IPS-18a (cell line): ENCODE measurements around the gene KCNIP4.

Experiments
- H3K27ac ChIP-seq: one replicate; pipeline ENCODE4 v1.5.1; 2013; ENCODE audit warnings: low read length
- H3K27me3 ChIP-seq: one replicate; pipeline ENCODE4 v1.6.1; 2013; ENCODE audit warnings: mild to moderate bottlenecking, low read length; ENCODE audit not compliant: control insufficient read depth, insufficient read depth
- H3K36me3 ChIP-seq: one replicate; pipeline ENCODE4 v1.6.1; 2013; ENCODE audit warnings: low read depth, low read length; ENCODE audit not compliant: control insufficient read depth
- H3K4me1 ChIP-seq: one replicate; pipeline ENCODE4 v1.6.1; 2013; ENCODE audit warnings: low read depth, low read length; ENCODE audit not compliant: control insufficient read depth
- H3K4me3 ChIP-seq: one replicate; pipeline ENCODE4 v1.5.1; 2013; ENCODE audit warnings: low read length
- H3K9ac ChIP-seq: one replicate; pipeline ENCODE4 v1.6.1; 2013; ENCODE audit warnings: mild to moderate bottlenecking, low read length, moderate library complexity
- H3K9me3 ChIP-seq: one replicate; pipeline ENCODE4 v1.6.1; 2013; ENCODE audit warnings: low read depth, low read length; ENCODE audit not compliant: control insufficient read depth

Gene KCNIP4

DNA sequence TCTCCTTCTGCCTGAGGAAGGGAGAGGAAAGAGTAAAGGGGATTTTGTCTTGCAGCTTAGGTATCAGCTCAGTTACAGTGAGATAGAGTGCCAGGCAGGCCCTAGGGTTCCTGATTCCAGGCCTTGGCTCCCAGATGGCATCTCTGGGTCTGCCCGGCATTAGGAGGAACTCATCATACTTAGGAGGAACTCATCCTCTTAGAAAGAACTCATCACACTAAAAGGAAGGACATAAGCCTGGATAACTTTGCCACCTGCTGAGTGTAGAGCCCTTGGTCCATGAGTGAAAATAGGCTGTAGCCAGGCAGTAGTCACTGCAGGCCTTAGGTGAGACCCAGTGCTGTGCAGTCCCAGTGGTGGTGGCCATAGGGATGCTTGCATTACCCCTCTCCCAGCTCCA lies 881.2 kb downstream of the KCNIP4 start:
- H3K9me3 ChIP-seq, result no peaks in the 10 kb centered on the region
- no peaks in the 10 kb centered on the region for H3K4me1 ChIP-seq
- H3K27me3 ChIP-seq, result no peaks in the 10 kb centered on the region

DNA sequence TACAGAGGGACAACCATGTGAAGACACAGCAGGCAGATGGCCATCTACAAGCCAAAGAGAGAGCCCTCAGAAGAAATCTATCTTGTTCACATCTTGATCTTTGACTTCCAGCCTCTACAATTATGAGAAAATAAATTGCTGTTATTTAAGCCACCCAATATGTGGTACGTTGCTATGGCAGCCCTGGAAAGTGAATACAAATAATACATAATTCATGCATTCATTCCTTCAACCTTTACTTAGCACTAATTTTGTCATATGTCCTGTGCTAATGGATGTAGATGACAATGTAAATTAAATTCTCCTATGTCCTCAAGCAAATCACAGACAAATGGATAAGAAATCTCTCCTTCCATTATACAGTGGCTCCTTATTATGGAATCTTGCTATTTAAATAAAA lies 886.7 kb downstream of the KCNIP4 start:
- Histone ChIP-seq H3K27me3 (no peaks in the 10 kb centered on the region), H3K36me3 (no peaks in the 10 kb centered on the region), H3K27ac (no peak overlapping the region), H3K9me3 (no peaks in the 10 kb centered on the region), H3K9ac (no peak overlapping the region), H3K4me1 (no peaks in the 10 kb centered on the region), H3K4me3 (no peak overlapping the region)

More for the DNA sequence above, 881.2 kb downstream of the KCNIP4 start:
- Histone ChIP-seq H3K36me3 (no peaks in the 10 kb centered on the region), H3K9ac (no peak overlapping the region), H3K27ac (no peak overlapping the region), H3K4me3 (no peak overlapping the region)

DNA sequence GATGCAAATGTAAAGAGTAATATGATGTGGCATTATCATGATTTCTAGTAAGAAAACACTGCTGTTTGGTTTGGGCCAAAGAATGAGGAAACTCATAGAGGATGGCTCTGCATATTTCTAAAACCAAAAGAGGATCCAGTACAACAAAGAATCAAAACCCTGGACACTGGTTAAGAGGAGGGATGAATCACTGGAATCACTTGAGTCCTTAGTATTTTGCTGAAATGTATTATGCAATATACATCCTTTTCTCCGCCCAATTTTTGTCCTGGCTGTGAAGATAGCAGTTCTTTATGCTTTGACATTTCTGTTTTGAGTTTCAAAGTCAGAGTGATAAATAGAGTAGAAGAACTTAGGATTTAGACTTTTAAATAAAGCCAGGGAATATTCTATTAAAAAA lies 902.4 kb downstream of the KCNIP4 start:
- no peak overlapping the region for H3K9ac ChIP-seq
- H3K27ac ChIP-seq, result no peak overlapping the region
- no peaks in the 10 kb centered on the region for H3K9me3 ChIP-seq
- H3K27me3 ChIP-seq, result no peaks in the 10 kb centered on the region
- H3K4me3 ChIP-seq, result no peak overlapping the region
- H3K36me3 ChIP-seq, result no peaks in the 10 kb centered on the region
- H3K4me1 ChIP-seq, result no peaks in the 10 kb centered on the region

DNA sequence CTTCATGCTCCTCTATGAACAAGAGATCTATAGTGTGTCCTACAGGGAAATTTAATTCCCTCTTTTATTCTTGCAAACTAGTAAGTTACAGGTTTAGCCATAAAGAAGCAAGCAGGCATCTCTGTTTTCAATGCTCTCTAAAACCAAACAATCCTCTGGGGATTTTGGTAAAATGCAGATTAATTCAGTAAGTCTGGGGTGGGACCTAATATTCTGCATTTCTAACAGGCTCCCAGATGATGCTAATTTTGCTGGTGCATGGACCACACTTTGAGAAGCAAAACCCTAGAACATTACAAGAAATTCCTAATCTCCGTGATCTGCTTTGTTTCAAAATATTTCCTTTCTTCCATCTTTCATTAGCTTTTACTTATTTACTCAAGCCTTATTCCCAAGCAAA lies 903.5 kb downstream of the KCNIP4 start:
- H3K9me3 ChIP-seq, result no peaks in the 10 kb centered on the region
- no peak overlapping the region for H3K9ac ChIP-seq
- H3K4me1 ChIP-seq, result no peaks in the 10 kb centered on the region
- H3K36me3 ChIP-seq, result no peaks in the 10 kb centered on the region
- no peak overlapping the region for H3K4me3 ChIP-seq
- no peaks in the 10 kb centered on the region for H3K27me3 ChIP-seq
- no peak overlapping the region for H3K27ac ChIP-seq

DNA sequence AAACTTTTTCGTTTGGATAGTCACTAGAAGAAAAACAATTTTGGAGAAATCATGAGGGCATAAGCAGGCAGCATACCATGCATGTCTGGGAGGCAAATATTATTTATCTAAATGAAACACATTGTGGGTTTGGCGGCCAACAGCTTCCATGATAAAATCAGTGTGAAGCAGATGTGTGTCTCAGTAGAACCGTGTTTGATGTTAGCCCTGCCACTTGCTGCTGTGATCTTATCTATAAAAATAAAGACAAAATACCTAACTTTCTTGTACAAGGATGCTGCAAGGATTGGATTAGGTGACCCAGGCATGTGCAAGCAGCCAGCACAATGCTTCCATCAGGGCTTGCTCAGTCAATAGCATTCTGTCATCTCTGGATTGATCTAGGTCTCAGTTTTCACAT lies 906.9 kb downstream of the KCNIP4 start:
- no peaks in the 10 kb centered on the region for H3K4me1 ChIP-seq
- H3K27ac ChIP-seq, result no peak overlapping the region
- H3K9ac ChIP-seq, result no peak overlapping the region
- no peaks in the 10 kb centered on the region for H3K9me3 ChIP-seq
- H3K4me3 ChIP-seq, result no peak overlapping the region
- H3K36me3 ChIP-seq, result no peaks in the 10 kb centered on the region
- H3K27me3 ChIP-seq, result no peaks in the 10 kb centered on the region

DNA sequence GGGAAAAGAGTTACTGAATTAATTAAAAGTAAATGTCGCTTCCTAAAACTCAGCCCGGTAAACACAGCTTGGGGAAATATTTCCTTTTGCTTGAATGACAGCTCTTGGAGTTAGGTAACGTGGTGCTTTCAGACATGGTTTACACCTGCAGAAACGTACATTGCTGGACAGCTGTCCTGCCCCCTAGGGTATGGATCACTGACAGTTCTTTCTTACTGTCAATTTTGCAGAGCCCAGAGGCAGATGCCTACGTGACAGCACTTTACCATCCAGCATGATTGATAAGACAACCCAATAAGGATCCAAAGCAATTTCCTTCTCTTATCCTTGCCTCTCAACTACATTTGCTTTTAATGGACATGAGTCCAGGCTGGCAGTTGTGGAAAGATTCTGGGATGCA lies 913.8 kb downstream of the KCNIP4 start:
- no peaks in the 10 kb centered on the region for H3K36me3 ChIP-seq
- no peak overlapping the region for H3K27ac ChIP-seq
- no peak overlapping the region for H3K9ac ChIP-seq
- H3K4me3 ChIP-seq, result no peak overlapping the region
- H3K4me1 ChIP-seq, result no peaks in the 10 kb centered on the region
- H3K27me3 ChIP-seq, result no peaks in the 10 kb centered on the region
- H3K9me3 ChIP-seq, result no peaks in the 10 kb centered on the region

DNA sequence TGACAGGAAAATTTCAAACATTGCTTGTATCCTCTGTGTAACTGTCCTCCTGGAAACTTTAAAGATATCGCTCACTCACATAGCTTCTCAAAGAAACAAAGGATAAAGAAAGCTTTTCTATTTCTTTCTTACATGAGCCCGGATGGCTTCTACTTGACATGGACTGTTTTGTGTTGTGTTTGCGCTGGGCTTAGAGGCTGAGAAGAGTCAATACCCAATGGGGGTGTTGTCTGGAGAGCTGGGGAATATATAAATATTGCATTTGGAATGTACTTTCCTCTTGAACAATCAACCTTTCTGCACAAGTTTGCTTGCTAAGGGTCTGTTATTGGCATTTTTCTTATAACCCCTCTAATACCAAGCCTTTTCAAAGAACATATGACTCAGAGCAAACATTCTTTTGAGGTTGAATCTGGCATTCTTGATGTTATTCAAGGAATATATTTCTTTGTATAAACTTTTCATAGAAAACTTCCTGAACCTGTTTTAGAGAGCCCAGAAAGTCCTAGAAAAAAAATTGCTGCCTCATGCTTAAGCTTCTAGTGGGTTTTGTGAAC lies 916.4 kb downstream of the KCNIP4 start:
- Histone ChIP-seq H3K4me1 (no peaks in the 10 kb centered on the region), H3K4me3 (no peak overlapping the region), H3K9ac (no peak overlapping the region), H3K27ac (no peak overlapping the region), H3K27me3 (no peaks in the 10 kb centered on the region), H3K36me3 (no peaks in the 10 kb centered on the region), H3K9me3 (no peaks in the 10 kb centered on the region)

DNA sequence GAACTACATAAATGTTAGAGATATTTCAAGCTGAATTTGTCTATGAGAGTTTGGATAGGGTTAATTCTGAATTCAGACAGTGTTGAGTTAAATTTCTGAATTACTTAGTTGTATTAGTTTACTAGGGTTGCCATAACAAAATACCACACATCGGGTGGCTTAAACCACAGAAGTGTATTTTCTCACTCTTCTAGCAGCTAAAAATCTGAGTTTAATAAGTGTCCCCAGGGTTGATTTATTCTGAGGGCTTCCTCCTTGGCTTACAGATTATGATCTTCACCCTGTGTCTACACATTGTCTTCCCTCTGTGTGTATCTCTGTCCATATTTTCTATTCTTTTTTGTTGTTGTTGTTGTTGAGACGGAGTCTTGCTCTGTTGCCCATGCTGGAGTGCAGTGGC lies 929.8 kb downstream of the KCNIP4 start:
- Histone ChIP-seq H3K9ac (no peak overlapping the region), H3K9me3 (no peaks in the 10 kb centered on the region), H3K4me3 (no peak overlapping the region), H3K4me1 (no peaks in the 10 kb centered on the region), H3K27ac (no peak overlapping the region), H3K36me3 (no peaks in the 10 kb centered on the region), H3K27me3 (no peaks in the 10 kb centered on the region)

DNA sequence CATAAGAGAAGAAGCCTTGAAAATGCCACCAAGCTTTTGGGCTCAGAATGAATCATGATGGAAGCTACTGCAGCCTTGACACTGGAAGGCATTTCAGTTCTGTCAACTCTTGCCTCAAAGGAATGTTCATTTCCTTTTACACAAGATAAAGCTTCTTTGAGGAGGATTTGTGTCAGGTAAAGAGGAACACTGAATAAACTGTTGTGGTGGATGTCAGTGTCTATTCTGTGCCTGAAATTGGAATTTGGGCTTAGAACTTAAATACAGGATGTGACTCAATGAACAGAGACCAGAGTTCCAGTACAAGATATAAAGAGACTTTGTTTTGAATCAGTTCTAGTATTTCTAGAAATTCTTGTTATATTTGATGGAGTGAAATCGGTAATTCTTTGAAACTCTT lies 935.1 kb downstream of the KCNIP4 start:
- Histone ChIP-seq H3K9me3 (no peaks in the 10 kb centered on the region), H3K27me3 (no peaks in the 10 kb centered on the region), H3K27ac (no peak overlapping the region)

DNA sequence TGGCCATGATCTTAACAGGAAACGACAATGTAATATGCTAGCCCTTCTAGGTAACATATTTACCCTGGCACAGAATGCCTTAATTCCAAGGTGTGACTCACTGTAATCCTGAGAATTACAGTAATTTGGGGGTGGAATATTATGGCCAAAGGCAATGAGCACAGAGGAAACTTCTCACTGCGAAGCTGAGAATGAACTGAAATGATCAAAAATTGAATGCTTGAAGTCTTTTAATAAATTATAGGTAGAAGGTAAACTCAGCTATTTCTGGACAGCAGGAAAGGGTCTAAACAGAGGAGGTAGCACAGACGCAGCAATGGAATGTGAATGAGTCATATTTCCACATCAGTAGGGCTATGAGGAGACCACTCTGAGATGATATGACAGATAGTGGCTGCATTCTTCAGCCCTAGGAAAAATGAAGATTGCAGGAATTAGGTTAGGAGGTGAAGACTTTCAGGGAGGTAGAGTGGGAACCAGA lies 935.7 kb downstream of the KCNIP4 start:
- no peaks in the 10 kb centered on the region for H3K4me1 ChIP-seq
- H3K9me3 ChIP-seq, result no peaks in the 10 kb centered on the region
- no peaks in the 10 kb centered on the region for H3K27me3 ChIP-seq
- no peaks in the 10 kb centered on the region for H3K36me3 ChIP-seq
- H3K9ac ChIP-seq, result no peak overlapping the region
- no peak overlapping the region for H3K4me3 ChIP-seq
- no peak overlapping the region for H3K27ac ChIP-seq

More for the DNA sequence above, 935.1 kb downstream of the KCNIP4 start:
- Histone ChIP-seq H3K4me3 (no peak overlapping the region), H3K9ac (no peak overlapping the region), H3K4me1 (no peaks in the 10 kb centered on the region), H3K36me3 (no peaks in the 10 kb centered on the region)

DNA sequence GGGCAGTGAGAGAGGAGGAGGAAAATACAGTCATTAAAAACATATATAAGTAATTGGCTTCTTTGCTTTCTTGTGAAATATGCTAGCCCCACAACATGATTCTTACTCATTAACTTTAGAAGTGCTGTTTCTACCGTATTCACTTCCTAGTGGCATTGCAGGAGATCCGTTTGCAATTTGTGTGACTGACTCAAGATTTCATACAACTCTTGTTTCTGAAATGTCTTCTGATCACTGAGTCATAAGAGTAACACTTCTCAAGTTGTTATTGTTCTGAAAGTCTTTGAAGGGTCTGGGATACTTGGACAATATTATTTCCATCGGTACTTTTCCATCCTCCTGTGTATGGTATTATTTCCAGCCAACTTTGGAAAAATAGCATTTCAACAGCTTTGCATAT lies 937.5 kb downstream of the KCNIP4 start:
- Histone ChIP-seq H3K9ac (no peak overlapping the region), H3K9me3 (no peaks in the 10 kb centered on the region), H3K27ac (no peak overlapping the region), H3K4me1 (no peaks in the 10 kb centered on the region), H3K36me3 (no peaks in the 10 kb centered on the region), H3K27me3 (no peaks in the 10 kb centered on the region), H3K4me3 (no peak overlapping the region)

DNA sequence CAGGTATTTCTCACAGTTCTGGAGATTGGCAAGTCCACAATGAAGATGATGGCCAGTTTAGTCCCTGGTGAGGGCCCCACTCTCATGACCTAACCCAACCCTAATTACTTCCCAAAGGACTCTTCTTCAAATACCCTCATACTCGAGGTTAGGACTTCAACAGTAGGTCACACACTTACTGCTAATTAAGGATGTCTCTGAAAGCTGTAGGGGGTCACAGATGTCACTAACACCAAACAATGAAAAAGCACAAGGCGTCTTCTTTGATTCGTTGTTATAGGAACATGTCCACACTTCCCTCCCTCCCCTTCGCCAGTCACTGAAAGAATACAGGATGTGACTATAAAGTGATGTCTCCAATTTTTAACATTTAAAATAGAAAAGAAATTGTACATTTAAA lies 938.6 kb downstream of the KCNIP4 start:
- Histone ChIP-seq H3K27ac (no peak overlapping the region), H3K27me3 (no peaks in the 10 kb centered on the region), H3K4me3 (no peak overlapping the region), H3K36me3 (no peaks in the 10 kb centered on the region), H3K4me1 (no peaks in the 10 kb centered on the region), H3K9ac (no peak overlapping the region), H3K9me3 (no peaks in the 10 kb centered on the region)
